OCI-LY3 (cell line): ENCODE measurements around the gene CTPS1.

Experiments used
- H2AFZ ChIP-seq: fragments of 200-600, 300-600 bp; shearing (Covaris generic); 2 replicates; pipeline ENCODE4 v1.6.0; 2014; ENCODE audit warnings: antibody characterized with exemption, low read depth, low read length
- H3K27ac ChIP-seq: fragments of 200-600, 300-600 bp; sonication (generic); 2 replicates; pipeline ENCODE4 v1.5.1; 2014; ENCODE audit warnings: mild to moderate bottlenecking, low read length, moderate library complexity, mixed read lengths
- H3K27me3 ChIP-seq: fragments of 200-600, 300-600 bp; sonication (generic); 2 replicates; pipeline ENCODE4 v1.6.1; 2014; ENCODE audit warnings: low read depth, low read length, mixed read lengths
- H3K36me3 ChIP-seq: fragments of 200-600, 300-600 bp; sonication (generic); replicated peaks from 2 replicates; pipeline ENCODE3; 2014; ENCODE audit warnings: low read depth, low read length, mixed read lengths
- H3K4me1 ChIP-seq: fragments of 300-600, 200-600 bp; sonication (generic); 2 replicates; pipeline ENCODE4 v1.6.1; 2014; ENCODE audit warnings: low read length, mixed read lengths
- H3K4me2 ChIP-seq: fragments of 200-600, 300-600 bp; sonication (generic); 2 replicates; pipeline ENCODE4 v1.6.1; 2014; ENCODE audit warnings: low read length, mixed read lengths
- H3K4me3 ChIP-seq: fragments of 300-600, 200-600 bp; sonication (generic); 2 replicates; pipeline ENCODE4 v1.5.1; 2014; ENCODE audit warnings: antibody characterized with exemption, mild to moderate bottlenecking, low read length, moderate library complexity
- H3K79me2 ChIP-seq: fragments of 300-600, 200-600 bp; shearing (Covaris generic); 2 replicates; pipeline ENCODE4 v1.6.1; 2014; ENCODE audit warnings: mild to moderate bottlenecking, low read length, mixed read lengths
- H3K9ac ChIP-seq: fragments of 300-600, 200-600 bp; shearing (Covaris generic); 2 replicates; pipeline ENCODE4 v1.6.0; 2014; ENCODE audit warnings: mild to moderate bottlenecking, low read length, moderate library complexity
- H3K9me3 ChIP-seq: fragments of 200-600, 300-600 bp; shearing (Covaris generic); 2 replicates; pipeline ENCODE4 v1.6.1; 2014; ENCODE audit warnings: low read length, mixed read lengths; ENCODE audit not compliant: insufficient read depth
- H4K20me1 ChIP-seq: fragments of 200-600, 300-600 bp; sonication (generic); 2 replicates; pipeline ENCODE4 v1.6.1; 2016; ENCODE audit warnings: low read length, mixed read lengths; ENCODE audit not compliant: insufficient read depth
- CTCF ChIP-seq: fragments of 200-600, 300-600 bp; sonication (generic); IDR thresholded peaks from 2 replicates; pipeline ENCODE4 v1.5.1; 2014; ENCODE audit warnings: antibody characterized with exemption, low read length, low read depth
- EZH2phosphoT487 ChIP-seq: fragments of 200-600 bp; shearing (Covaris generic); IDR thresholded peaks from 2 replicates; pipeline ENCODE4 v1.6.1; 2018; ENCODE audit warnings: antibody characterized with exemption, mixed run types, low read depth

The CTPS1 gene

GRCh38 chr1:41046347-41046775, 66.9 kb downstream of the CTPS1 start:
- H4K20me1 ChIP-seq = no peaks in the 10 kb centered on the region
- no peak overlapping the region for H3K27ac ChIP-seq
- no peak for TF ChIP-seq EZH2phosphoT487
- TF ChIP-seq CTCF = no peak
- no peak overlapping the region for H3K4me3 ChIP-seq
- no peaks in the 10 kb centered on the region for H3K27me3 ChIP-seq
- peaks cover 10% of the 10 kb centered on the region for H3K36me3 ChIP-seq
- no peak overlapping the region for H3K4me2 ChIP-seq
- H3K79me2 ChIP-seq = no peaks in the 10 kb centered on the region
- H3K9me3 ChIP-seq = no peaks in the 10 kb centered on the region
- no peak overlapping the region for H2AFZ ChIP-seq
- peaks cover 4% of the 10 kb centered on the region for H3K4me1 ChIP-seq
- H3K9ac ChIP-seq = no peak overlapping the region

GRCh38 chr1:41048540-41048939, 69.0 kb downstream of the CTPS1 start:
- Histone ChIP-seq H3K9ac (no peak overlapping the region), H3K27me3 (no peaks in the 10 kb centered on the region), H3K4me1 (peaks cover 7% of the 10 kb centered on the region), H4K20me1 (no peaks in the 10 kb centered on the region), H3K9me3 (no peaks in the 10 kb centered on the region), H3K36me3 (peaks cover 12% of the 10 kb centered on the region), H3K27ac (no peak overlapping the region), H3K79me2 (no peaks in the 10 kb centered on the region), H3K4me2 (no peak overlapping the region), H2AFZ (no peak overlapping the region), H3K4me3 (no peak overlapping the region)
- TF ChIP-seq CTCF (no peak), EZH2phosphoT487 (no peak)

- H3K79me2 ChIP-seq = no peaks in the 10 kb centered on the region
- peaks cover 7% of the 10 kb centered on the region for H3K4me1 ChIP-seq
- no peak overlapping the region for H2AFZ ChIP-seq
- H3K27me3 ChIP-seq = no peaks in the 10 kb centered on the region
- TF ChIP-seq EZH2phosphoT487 (no peak), CTCF (no peak)
- no peaks in the 10 kb centered on the region for H3K9me3 ChIP-seq
- H3K4me3 ChIP-seq = no peak overlapping the region
- no peak overlapping the region for H3K9ac ChIP-seq
- no peaks in the 10 kb centered on the region for H4K20me1 ChIP-seq
- peaks cover 10% of the 10 kb centered on the region for H3K36me3 ChIP-seq
- H3K27ac ChIP-seq = no peak overlapping the region
- no peak overlapping the region for H3K4me2 ChIP-seq
Observed at GRCh38 chr1:41051022-41051421, 71.5 kb downstream of the CTPS1 start.

GRCh38 chr1:41053316-41053715, 73.8 kb downstream of the CTPS1 start:
- no peak overlapping the region for H2AFZ ChIP-seq
- H3K9ac ChIP-seq = no peak overlapping the region
- H3K79me2 ChIP-seq = no peaks in the 10 kb centered on the region

More at GRCh38 chr1:41053316-41053715, 73.8 kb downstream of the CTPS1 start:
- Histone ChIP-seq H3K27me3 (no peaks in the 10 kb centered on the region), H3K4me3 (no peak overlapping the region), H3K4me1 (peaks cover 7% of the 10 kb centered on the region), H3K36me3 (peaks cover 6% of the 10 kb centered on the region), H3K4me2 (no peak overlapping the region), H3K27ac (peak overlapping the region; percentile 41; the same call in 1 of the 2 replicates), H4K20me1 (no peaks in the 10 kb centered on the region), H3K9me3 (no peaks in the 10 kb centered on the region)
- TF ChIP-seq EZH2phosphoT487 (no peak), CTCF (no peak)
